ENCODE data around the gene EIF4G3.

- TF ChIP-seq ZFP30 (CRISPR knock-in tag; IDR thresholded peaks at IDR 0.05) (no peak), ZNF565 (CRISPR knock-in tag; conservative IDR thresholded peaks at IDR 0.05; ENCODE audit: low read depth) (no peak), TCF4 (CRISPR knock-in tag; IDR thresholded peaks at IDR 0.05; ENCODE audit: borderline replicate concordance) (no peak), TSHZ2 (CRISPR knock-in tag; IDR thresholded peaks at IDR 0.05) (no peak)
Measured at GRCh38 chr1:21099034-21099868, 77.4 kb downstream of the EIF4G3 start.
